AML-193 (cell line): ENCODE results near the gene IVD.

Experiments
- DNase-seq, 2 experiments: peaks; one replicate each; lab custom pipeline; 2025; lab: John Stamatoyannopoulos, UW

IVD gene

DNA sequence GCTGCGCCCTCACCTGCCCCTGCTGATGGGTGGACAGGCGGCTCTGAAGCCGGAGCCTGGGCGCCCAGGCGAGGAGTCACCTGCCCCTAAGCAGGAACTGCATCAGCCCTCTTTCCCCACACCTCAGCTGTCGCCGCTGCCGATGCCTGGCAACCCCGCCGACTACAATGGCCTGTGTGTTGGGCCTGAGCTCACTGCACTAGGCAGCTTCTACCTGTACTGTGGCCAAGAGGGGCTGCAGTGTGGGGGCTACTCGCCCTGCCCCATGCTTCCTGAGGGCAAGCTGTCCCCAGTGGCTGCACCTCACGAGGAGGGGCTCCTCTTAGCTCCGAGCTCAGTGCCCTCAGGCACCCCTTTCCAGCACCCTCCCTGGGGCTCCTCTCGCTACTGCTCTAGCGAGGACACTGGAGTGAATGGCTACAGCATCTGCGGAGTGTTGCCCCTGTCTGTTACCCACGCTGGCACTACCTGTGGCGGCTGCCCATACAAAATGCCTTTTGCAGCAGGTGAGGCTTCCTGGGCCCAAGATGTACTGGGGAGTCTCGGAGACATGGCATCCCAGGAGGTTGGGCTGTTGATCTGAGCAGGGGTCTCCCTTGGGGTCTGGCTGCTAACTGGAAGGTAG is 53.9 kb downstream of the IVD start:
- no peak for DNase-seq

- no peak for DNase-seq
Observed at GRCh38 chr15:40460404-40460803, 54.8 kb downstream of the IVD start.

GRCh38 chr15:40461958-40462357 is 56.4 kb downstream of the IVD start:
- DNase-seq: no peak

DNA sequence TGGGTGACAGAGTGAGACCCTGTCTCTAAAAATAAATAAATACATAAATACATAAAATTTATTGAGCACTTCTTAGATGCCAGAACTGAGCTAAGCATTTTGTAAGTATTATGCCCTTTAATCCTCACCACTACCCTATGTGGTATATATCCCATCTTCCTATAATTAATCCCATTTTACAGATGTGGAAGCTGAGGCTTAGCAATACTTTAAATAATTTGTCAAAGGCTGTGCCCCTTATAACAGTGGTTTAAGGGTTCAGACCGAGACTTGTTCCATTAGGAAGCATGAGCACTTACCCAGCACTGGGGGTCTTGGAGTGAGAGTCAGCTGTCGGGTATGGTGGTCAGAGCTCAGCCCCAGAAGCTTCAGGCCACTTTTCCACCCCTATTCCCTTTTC is 57.7 kb downstream of the IVD start:
- DNase-seq: no peak

GRCh38 chr15:40463886-40464545 is 58.4 kb downstream of the IVD start:
- DNase-seq: no peak

- DNase-seq: no peak
Observed at GRCh38 chr15:40464595-40465185, 59.1 kb downstream of the IVD start.

- DNase-seq: no peak
Observed at GRCh38 chr15:40465939-40466338, 60.3 kb downstream of the IVD start.

- no peak for DNase-seq
Observed at GRCh38 chr15:40466426-40467260, 61.0 kb downstream of the IVD start.

DNA sequence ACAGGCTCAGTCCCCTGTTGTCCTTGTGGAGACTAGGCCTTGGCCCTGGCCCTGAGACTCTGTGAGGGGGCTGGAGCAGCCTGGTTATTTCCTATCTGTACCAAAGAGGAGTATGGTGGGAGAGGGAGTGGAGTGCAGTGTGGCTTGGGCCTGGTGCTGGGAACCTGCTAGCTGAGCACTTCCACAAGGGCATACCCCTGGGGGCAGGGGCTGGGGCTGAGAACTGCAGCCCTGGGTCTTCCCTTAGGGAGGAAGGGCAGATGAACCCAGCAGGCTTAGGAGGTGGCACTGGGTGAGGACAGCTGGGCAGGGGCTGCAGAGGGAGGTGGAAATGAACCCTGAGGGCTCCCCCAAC is 61.6 kb downstream of the IVD start:
- DNase-seq: no peak

DNA sequence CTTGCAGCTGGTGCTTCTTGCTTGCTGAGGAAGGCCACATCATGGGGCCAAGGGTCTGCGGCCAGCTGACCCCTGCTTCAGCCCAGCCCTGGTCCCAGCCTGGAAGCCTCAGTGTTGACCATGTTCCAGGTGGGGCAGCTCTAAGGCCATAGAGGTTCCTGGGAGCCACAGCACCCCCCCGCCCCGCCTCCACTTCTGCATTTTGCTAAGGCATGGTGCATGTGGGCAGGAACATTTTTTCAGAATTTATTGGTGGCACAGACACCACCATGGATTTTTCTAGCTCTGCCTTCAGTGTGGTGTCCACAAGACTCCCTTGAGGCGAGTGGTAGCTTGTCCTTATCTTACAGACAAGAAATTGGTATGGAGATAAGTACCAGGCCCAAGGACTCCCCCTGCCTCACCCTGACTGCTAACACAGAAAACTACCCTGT is 63.3 kb downstream of the IVD start:
- no peak for DNase-seq

- no peak for DNase-seq
Observed at GRCh38 chr15:40469776-40470390, 64.3 kb downstream of the IVD start.

DNA sequence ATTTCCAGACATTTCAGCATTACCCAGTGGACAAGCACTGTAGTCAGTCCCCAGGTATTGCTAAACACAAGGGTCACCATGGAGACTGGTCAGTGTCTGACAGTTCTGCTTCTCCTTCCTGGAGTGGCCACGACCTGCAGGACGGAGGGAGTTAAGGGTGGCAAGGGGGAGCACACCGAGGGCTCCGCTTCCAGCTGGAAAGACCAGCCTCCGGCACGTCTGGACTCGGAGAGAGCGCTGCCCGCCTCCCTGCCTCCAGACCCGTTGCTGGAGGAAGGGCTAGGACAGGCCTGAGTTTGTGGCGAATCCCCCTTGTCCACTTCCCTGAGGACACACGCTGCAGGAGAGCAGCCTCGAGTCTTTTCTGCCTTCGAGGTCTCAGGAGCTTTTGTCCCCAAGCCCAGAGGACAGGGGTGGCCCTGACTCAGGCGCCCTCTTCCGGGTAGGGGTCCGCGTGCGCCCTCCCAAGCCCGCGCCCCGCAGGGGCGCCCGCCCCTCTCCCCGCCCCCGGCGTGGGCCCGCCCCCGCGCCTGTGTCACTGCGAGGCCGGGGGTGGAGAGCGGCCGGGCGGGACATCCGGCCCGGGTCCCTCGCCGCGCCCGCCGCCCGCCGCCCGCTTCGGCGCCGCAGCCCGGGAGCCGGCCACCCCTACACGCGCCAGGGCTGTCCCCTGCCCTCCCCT is 65.0 kb downstream of the IVD start, which contains the start of gene CHST14:
CHST14 (plus strand) TSS at position 562 of the 682 bp plus-strand sequence. CDS start 230 bp downstream, outside the sequence.
- DNase-seq: peak; percentile 56 to 70
